NCI-H2107 (cell line): Measurements from ENCODE around the gene FKBP1A.
A peak's percentile ranks its signal among the peaks of the same experiment; 100 is the strongest.

ENCODE experiments used
- DNase-seq: peaks from one replicate; lab custom pipeline; 2025; lab: John Stamatoyannopoulos, UW

FKBP1A gene

DNA sequence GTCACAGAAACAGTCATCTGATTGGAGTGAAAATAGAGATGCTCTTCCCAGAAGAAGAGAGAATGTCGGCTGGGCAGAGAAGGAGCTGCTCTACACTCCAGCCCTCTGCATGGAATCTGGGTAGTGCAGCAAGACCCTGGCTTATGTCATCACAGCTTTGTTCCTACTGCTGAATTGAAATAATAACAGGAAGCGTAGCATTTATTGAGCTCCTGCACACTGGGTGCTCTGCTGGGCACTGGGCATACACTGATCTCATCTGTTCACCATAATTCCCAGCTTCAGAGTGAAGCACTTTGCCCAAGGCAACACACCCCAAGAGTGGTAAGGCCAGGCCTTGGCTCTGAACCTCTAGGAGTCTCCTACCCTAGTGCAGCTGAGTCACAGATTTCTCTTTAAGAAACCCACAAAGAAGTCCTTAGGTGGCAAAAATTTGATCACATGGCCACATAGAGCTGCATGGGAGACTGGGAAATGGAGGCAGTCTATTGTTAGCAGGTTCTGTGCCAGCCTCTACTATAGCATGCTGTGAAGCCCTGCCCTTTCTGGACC is 60.0 kb downstream of the FKBP1A start:
- no peak for DNase-seq

DNA sequence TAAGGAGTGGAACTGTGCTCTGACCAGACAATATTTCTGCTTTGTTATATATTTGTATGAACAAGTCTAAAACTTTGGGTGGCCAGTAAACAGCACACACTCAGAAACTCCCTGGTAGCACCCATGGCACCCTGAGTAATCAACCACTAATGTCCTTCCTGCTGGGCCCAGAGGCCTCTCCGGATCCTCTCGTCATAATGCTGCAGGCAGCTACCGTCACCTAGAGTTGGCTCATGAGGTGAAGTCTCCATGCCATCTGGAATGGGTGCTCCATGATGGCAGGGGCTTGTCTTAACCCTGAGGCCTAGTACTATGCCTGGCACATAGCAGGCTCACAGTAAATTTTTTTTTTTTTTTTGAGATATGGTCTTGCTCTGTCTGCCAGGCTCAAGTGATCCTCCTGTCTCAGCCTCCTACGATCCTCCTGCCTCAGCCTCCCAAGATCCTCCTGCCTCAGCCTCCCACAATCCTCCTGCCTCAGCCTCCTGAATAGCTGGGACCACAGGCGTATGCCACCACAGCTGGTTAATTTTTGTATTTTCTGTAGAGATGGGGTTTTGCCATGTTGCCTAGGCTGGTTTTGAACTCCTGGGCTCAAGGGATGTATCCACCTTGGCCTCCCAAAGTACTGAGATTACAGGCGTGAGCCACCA is 60.9 kb downstream of the FKBP1A start:
- no peak for DNase-seq

GRCh38 chr20:1331101-1331500 is 61.8 kb downstream of the FKBP1A start:
- no peak for DNase-seq

DNA sequence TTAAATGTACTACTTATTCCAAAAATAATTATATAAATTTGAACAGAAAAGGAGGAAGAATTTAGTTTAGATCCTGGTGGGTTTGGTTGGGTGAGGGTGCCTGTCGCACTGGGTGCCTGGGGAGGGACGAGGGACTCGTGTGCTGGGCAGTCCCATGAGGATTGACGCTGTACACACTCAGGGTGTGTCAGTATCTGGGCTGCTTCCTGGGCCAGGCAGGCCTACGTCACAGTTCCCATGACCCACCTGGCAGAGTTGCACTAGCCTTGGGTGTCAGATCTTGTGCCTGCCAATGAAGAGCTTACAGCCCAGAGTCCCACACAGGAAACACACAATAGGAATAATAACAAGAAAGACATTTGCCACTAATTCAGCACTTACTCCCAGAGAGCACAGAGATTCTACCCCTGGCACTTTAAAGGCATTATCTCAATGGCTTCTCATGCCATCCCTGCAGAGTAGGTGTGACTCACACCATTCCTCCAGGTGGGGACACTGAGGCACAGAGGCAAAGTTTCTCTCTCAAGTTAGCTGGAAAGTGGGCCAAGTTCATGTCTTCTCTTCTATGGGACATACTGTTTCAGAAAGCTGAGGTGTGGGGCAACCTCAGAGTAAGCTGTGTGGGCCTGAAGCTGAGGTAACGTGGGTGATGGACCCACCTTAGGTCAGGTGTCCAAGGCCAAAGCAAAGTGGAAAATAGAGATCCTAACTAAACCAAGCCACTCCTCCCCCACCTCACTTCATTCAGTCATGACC is 62.6 kb downstream of the FKBP1A start:
- no peak for DNase-seq

DNA sequence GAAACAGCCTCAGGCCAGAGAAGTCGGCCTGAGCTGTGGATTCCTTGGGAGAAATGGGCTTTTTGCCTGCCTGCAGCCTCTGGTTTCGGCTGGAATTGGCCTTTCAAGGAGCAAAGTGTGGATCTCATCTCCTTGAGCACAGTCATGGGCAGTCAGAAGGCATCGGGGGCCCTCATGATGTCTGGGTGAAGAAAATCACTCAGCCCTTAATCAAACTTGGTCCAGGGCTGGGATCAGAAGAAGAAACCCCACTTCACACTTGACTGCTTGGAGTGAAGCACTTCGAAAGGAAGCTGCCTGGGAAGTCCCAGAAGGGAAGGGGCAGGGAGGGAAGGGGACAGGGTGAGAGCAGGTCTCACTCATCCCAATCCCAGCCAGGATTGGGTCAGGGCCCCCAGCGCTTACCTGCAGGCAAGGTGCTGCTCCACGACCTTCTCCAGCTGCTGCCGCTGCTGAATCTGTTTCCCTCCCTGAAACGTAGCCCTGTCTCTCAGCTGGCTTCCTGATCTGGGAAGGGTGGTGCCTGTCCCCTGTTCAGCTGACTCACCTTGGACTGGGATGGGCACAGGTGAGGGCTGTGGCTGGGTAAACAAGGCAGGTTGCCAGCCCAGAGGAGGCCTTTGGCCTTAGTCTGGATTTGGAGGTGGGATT is 64.0 kb downstream of the FKBP1A start, which contains the start of gene SDCBP2:
SDCBP2 (minus strand) TSS at position 460 of the 651 bp plus-strand sequence. CDS start 8,723 bp downstream, outside the sequence.
- DNase-seq: no peak

GRCh38 chr20:1327827-1328679 is 64.8 kb downstream of the FKBP1A start:
- DNase-seq: no peak

- DNase-seq: no peak
Measured at GRCh38 chr20:1327241-1327653, 65.6 kb downstream of the FKBP1A start.

GRCh38 chr20:1326031-1326930 is 66.6 kb downstream of the FKBP1A start:
- DNase-seq: no peak

- peak; percentile 81 for DNase-seq
Measured at GRCh38 chr20:1325173-1326030, 67.5 kb downstream of the FKBP1A start.

GRCh38 chr20:1324598-1325172 is 68.2 kb downstream of the FKBP1A start:
- DNase-seq: peak; percentile 13

DNA sequence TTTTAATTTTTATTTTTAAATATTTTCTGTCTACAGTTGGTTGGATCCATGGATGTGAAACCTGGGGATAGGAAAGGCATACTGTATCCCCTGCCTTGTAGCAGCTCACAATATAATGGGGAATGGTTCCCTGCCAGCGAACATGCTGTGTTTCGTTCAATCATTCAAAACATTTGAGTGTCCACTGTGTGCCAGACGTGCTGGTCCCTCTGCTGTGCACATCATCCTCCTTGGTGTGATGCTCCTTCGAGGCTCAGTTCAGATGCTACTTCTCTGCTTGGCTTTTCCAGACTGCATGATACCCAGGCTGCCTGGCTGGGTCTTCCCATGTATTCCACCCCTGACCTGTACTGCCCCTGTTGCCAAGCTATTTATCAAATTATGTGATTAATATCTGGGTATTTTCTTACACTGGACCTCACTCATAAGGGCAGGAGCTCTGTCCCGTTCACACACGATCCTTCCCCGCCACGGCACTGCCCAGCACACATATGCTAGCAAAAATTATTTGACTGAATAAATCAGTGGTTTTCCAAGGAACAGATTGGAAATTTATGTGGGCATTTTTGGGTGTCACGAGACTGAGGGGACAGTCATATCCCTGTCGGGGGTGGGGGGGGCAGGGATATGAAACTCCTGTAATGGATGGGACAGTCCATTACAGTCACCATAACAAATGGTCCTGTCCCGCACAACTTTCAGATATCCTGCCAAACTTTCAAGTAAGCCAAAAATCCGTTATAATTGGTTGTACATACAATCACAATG is 68.8 kb downstream of the FKBP1A start:
- no peak for DNase-seq

DNA sequence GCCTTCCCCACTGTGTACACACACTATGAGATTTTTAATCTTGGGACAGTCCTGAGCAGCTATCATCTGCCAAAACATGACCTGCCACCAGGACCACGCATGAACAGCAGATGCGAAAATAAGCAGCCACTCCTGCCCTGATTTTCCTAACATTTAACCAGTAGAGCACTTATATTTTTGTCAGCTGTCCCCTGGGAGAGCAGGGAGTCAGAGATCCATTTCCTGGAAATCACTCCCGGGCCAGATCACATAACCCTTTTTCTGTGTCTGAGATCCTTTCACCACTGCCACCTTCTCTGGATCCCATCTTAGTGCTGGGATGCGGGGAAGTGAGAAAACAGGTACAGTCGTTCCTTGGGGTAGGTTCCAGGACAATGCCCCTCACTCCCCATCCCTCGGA is 69.6 kb downstream of the FKBP1A start:
- no peak for DNase-seq

DNA sequence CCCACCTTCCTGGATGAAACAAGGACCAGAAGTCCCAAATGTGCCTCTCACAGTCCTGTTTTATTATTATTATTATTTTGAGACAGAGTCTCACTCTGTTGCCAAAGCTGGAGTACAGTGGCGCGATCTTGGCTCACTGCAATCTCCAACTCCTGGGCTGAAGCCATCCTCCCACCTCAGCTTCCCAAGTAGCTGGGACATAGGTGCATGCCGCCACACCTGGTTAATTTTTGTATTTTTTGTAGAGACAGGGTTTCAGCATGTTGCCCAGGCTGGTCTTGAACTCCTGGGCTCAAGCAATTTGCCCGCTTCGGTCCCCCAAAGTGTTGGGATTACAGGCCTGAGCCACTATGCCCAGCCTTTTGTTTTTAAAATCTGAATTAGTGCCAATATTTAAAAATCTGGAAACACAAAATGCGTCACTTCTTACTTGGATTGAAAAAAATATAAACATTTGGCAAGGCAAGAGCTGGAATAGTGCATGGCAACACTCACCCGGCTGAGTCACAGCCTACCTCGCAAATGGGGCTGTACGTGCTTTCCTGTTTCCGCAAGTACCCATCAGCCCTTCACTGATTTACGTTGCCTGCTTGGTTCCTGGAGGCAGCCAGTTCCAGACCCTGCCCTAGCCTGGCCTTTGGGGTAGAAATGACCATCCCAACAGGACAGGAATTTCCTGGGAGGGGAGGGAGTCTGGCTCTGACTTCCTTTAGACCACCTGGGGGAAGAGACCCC is 70.2 kb downstream of the FKBP1A start:
- no peak for DNase-seq

DNA sequence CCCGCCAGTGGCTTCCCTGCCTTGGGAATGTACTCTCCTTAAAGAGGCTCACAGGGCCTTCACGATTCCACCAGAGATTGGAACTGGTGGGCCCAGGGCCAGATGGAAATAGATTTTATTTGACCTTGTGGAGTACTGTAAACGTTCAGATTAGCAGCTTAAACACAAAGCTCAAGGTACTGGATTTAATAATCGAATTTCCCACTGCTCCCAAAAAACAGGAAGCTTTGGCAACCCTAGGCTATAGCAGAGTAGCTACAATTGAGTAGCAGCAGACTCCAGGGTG is 71.3 kb downstream of the FKBP1A start:
- no peak for DNase-seq

DNA sequence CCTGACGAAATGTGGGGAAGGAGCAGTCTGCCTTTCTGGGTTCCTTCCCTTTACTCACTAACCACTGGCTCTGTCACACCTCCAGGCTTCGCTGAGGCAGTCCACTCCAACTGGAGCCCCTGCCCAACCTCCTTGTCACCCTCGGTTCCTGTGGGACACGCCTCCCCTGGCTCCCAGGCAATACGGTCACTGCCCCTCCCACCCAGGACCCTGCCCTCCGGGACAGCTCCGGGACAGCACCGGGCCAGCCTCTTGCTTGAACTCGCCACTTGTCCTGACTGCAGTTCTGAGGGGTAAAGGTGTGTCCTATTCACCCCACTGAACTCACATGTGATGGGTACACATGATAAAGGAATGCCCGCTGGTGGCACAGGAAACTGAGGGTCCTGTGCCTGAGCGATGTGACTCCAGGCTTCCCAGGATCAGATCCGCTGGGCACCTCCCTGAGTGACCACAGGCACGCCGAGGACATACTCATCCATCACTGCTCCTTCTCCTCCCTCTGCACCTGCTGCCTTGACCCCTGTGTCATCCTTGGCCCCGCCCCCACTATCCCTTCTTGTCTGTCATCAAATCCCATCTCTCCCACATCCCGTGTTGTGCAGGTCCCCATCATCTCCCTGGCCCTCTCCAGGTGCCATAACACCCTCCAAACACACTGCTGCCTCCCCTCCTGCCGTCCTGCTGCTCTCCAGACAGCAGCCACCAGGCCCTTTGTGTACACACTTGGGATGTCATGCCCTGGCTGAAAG is 71.8 kb downstream of the FKBP1A start:
- no peak for DNase-seq

DNA sequence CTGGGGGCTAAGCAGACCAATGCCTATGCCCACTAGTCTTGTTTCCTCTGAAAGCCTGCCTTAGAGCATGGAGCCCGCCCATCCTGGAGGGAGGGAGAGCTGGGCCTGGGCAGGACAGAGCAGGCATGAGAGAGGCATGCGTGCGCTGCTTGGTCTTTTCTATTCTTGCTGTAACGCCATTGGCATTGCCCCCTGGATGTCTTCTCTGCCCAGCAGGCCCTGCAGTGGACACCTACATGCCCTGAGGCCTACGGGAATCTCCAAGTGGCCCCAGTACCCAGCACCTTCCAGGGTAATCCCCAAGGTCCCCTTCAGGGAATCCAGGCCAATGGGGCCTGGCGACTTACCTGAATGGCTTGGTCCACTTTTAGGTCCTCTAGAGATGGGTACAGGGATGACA is 72.8 kb downstream of the FKBP1A start:
- DNase-seq: no peak

DNA sequence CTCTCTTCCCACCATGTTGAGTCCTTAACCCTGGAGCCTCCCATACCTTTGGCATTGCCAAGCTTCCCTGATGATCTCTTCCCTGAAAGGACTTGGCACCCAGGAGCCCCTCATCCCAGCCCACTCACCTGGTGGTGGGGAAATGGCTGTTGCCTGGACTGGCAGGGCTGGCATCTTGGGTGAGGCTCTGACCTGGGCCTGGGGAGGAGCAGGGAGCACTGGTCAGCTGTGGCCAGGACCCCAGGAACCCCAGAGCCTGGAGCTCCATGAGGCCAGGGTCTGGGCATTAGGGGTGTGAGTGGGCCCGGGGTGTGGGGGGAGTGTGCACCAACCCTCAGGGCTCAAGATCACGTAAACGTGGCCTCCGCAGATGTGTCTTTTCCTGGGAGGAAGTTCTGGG is 73.4 kb downstream of the FKBP1A start:
- DNase-seq: no peak
